Calu3 (cell line): ENCODE results near the gene PIGB. TPM values are rescaled to one million over a fixed set of nuclear protein-coding genes. Genes with fewer than 3 reads are reported as not detected.
"Not testable (repeated sequence)": the region's sequence is repeated elsewhere in the genome, so short reads cannot be mapped to it uniquely, and the experiment has no call there.

Source experiments
- BruUV-seq: library from RNA; stranded (reverse); fragments of 400-500 nt; replicated peaks from 2 replicates; lab custom pipeline; 2021; lab: Mats Ljungman, UMichigan
- CTCF ChIA-PET: fragments of 300-600 bp; sonication (Branson Sonifier 250); formaldehyde crosslinking; loops from one replicate; lab custom pipeline; 2022; ENCODE audit warnings: antibody characterized with exemption; lab: Charles Lee
- DNase-seq: peaks from one replicate; pipeline ENCODE4 v3.0.0; 2022
- H3K27ac Mint-ChIP-seq: one replicate; pipeline ENCODE4 v1.8.0; 2022; ENCODE audit warnings: mixed read lengths; ENCODE audit not compliant: unreplicated experiment
- H3K27me3 Mint-ChIP-seq: one replicate; pipeline ENCODE4 v1.8.0; 2022; ENCODE audit warnings: mixed read lengths; ENCODE audit not compliant: unreplicated experiment
- H3K36me3 Mint-ChIP-seq: one replicate; pipeline ENCODE4 v1.8.0; 2022; ENCODE audit warnings: mild to moderate bottlenecking, moderate library complexity, mixed read lengths; ENCODE audit not compliant: insufficient read depth, unreplicated experiment
- H3K4me1 Mint-ChIP-seq: one replicate; pipeline ENCODE4 v1.8.0; 2022; ENCODE audit warnings: mild to moderate bottlenecking, low read depth, mixed read lengths; ENCODE audit not compliant: unreplicated experiment
- H3K4me3 Mint-ChIP-seq: one replicate; pipeline ENCODE4 v1.8.0; 2022; ENCODE audit warnings: mild to moderate bottlenecking, low read depth, moderate library complexity, mixed read lengths; ENCODE audit not compliant: unreplicated experiment
- H3K9me3 Mint-ChIP-seq: one replicate; pipeline ENCODE4 v1.8.0; 2022; ENCODE audit warnings: low read depth, mixed read lengths; ENCODE audit not compliant: unreplicated experiment
- CTCF ChIP-seq: fragments of 200-600 bp; IDR thresholded peaks from one replicate; pipeline ENCODE4 v1.8.0; 2022; ENCODE audit warnings: antibody characterized with exemption; ENCODE audit not compliant: unreplicated experiment
- intact Hi-C: fragments of 100-400 bp; cut with micrococcal nuclease; formaldehyde crosslinking; loops from one replicate; pipeline ENCODE4 v1.10.0; 2022; ENCODE audit not compliant: unreplicated experiment
- total RNA-seq: library from RNA; stranded (reverse); gene quantifications from 2 replicates; pipeline ENCODE4 v1.2.3, GENCODE V29; 2022

Gene PIGB
- total RNA-seq, 1 experiment from 2014 or later, result 23.5 TPM

DNA sequence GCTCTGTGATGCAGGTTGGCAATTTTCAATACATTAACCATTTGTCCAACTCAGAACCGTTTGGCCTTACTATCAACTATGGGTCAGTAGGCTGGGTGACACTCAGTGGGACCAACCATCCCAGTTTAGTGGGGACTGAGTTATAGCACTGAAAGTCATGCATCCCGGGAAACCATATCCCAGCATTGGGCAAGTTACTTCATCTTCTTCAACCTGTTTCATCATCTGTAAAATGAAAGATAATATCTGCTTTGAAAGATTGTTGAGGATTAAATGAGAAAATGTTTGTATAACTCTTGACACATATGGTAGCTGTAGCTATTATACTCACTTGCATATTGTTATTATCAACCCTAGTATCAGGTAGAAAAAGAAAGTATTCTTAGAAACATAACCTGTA, 41.3 kb upstream of the PIGB start:
- no peak for DNase-seq
- H3K27me3 Mint-ChIP-seq, result no peaks in the 10 kb centered on the region

DNA sequence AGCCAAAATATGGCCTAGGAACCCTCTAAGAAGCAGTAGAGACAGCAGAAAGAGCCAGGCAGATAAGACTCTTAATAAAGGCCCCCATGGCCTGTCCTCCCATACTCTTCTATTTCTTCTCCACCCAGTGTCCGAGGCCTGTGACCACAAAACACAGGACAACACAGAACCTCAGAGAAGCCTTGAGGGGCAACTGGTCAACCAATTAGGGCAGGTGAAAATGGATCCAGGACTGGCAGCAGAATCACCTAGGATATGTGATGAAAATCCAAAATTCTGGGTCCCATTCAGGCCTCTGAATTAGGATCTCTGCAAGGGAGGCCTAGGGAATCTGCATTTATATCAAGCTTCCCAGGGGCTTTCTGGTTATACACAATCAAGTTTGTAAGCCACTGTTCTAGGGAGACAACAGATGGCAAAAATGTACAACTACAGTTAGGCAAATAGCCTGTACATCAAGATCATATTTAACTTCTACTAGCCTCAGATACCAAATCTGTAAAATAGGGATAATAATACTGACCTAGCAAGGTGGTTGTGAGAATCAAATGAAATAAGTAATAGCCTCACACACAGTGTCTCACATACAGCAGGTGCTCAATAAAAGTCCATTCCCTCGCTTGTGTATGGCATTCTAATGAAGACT, 39.8 kb upstream of the PIGB start:
- CTCF ChIA-PET, result interaction anchor here (0.7 kb wide), 1 partner anchor 9 kb away, joined by 3 read pairs; no protein-coding TSS in a partner anchor
- intact Hi-C loops, result no loop called here
- no peak for TF ChIP-seq CTCF
- Mint-ChIP-seq H3K36me3 (no peaks in the 10 kb centered on the region), H3K4me3 (no peak overlapping the region), H3K27ac (peak overlapping the region; percentile 29), H3K4me1 (peaks cover 34% of the 10 kb centered on the region), H3K27me3 (no peaks in the 10 kb centered on the region), H3K9me3 (no peaks in the 10 kb centered on the region)
- no peak for DNase-seq
- BruUV-seq, result no TSS peak

More for the DNA sequence above, 41.3 kb upstream of the PIGB start:
- intact Hi-C loops, result no loop called here
- H3K4me3 Mint-ChIP-seq, result no peak overlapping the region
- no peak for TF ChIP-seq CTCF
- CTCF ChIA-PET, result no interaction called here
- no peaks in the 10 kb centered on the region for H3K36me3 Mint-ChIP-seq
- H3K9me3 Mint-ChIP-seq, result no peaks in the 10 kb centered on the region
- no TSS peak for BruUV-seq
- H3K4me1 Mint-ChIP-seq, result peaks cover 26% of the 10 kb centered on the region
- H3K27ac Mint-ChIP-seq, result no peak overlapping the region

DNA sequence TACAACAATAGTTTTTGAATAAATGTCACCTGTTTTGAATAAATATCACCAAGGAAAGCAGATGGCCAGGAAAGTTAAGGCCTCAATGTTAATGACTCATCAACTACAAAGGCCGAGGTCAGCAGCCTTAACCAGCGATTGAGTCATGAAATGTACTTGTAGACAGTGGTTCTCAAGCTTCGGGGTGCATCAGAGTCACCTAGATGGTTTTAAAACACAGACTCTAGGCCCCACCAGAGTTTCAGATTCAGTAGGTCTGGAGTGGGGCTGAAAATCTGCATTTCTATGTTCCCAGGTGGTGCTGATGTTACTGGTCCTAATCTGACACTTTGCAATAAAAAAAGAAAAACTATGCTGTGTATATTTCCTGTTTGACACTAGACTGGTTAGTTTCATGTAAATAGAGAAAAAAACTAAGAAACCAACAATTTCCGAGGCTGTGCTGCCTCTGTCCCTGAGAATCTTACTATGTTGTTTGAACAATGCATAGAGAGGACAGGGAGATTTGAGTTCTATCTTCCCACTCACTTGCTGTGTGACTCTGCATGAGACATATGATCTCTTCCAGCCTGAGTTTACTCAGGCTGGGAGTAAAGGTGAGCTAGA, 39.2 kb upstream of the PIGB start:
- no peaks in the 10 kb centered on the region for H3K27me3 Mint-ChIP-seq
- peak; percentile 47 for DNase-seq
- CTCF ChIA-PET, result interaction anchor here (0.6 kb wide), 1 partner anchor 27 kb away, joined by 3 read pairs; no protein-coding TSS in a partner anchor
- no peaks in the 10 kb centered on the region for H3K9me3 Mint-ChIP-seq
- H3K36me3 Mint-ChIP-seq, result no peaks in the 10 kb centered on the region
- no peak for TF ChIP-seq CTCF
- no peak overlapping the region for H3K4me3 Mint-ChIP-seq
- intact Hi-C loops, result loop anchor here (10.0 kb wide), 1 partner anchor 1315 kb away; no protein-coding TSS in a partner anchor
- peaks cover 34% of the 10 kb centered on the region for H3K4me1 Mint-ChIP-seq
- peak overlapping the region; percentile 29 for H3K27ac Mint-ChIP-seq
- BruUV-seq, result no TSS peak

GRCh38 chr15:55280589-55280988, 38.4 kb upstream of the PIGB start:
- intact Hi-C loops, result loop anchor here (10.0 kb wide), 1 partner anchor 1316 kb away; no protein-coding TSS in a partner anchor
- H3K36me3 Mint-ChIP-seq, H3K4me3 Mint-ChIP-seq, BruUV-seq, H3K27ac Mint-ChIP-seq, CTCF ChIA-PET, H3K27me3 Mint-ChIP-seq, DNase-seq, H3K9me3 Mint-ChIP-seq: not testable (repeated sequence)
- peaks cover 34% of the 10 kb centered on the region for H3K4me1 Mint-ChIP-seq
